ENCODE measurements around the gene HPS1.

HPS1 gene

GRCh38 chr10:98474628-98475027 lies 27.9 kb upstream of the HPS1 start:
- no peak overlapping the region for H3K4me3 ChIP-seq (replicated peaks in 1 of 2; ENCODE audit: low read depth in 2 of 2, low read length in 2 of 2)
- TF ChIP-seq CTCF (IDR thresholded peaks at IDR 0.05; ENCODE audit: low read depth, low read length), result no peak
- DNase-seq (ENCODE audit: low read depth in 2 of 2), result no peak

- DNase-seq (ENCODE audit: low read depth in 2 of 2), result no peak
- no peak for TF ChIP-seq CTCF (IDR thresholded peaks at IDR 0.05; ENCODE audit: low read depth, low read length)
- H3K4me3 ChIP-seq (replicated peaks in 1 of 2; ENCODE audit: low read depth in 2 of 2, low read length in 2 of 2), result no peak overlapping the region
Measured at GRCh38 chr10:98472196-98472595, 25.5 kb upstream of the HPS1 start.

GRCh38 chr10:98470850-98471249 lies 24.1 kb upstream of the HPS1 start:
- TF ChIP-seq CTCF (IDR thresholded peaks at IDR 0.05; ENCODE audit: low read depth, low read length), result no peak

GRCh38 chr10:98469001-98469931 lies 22.5 kb upstream of the HPS1 start:
- TF ChIP-seq CTCF (IDR thresholded peaks at IDR 0.05; ENCODE audit: low read depth, low read length), result no peak
- no peak overlapping the region for H3K4me3 ChIP-seq (replicated peaks in 1 of 2; ENCODE audit: low read depth in 2 of 2, low read length in 2 of 2)
- no peak for DNase-seq (ENCODE audit: low read depth in 2 of 2)

More at GRCh38 chr10:98470850-98471249, 24.1 kb upstream of the HPS1 start:
- H3K4me3 ChIP-seq (replicated peaks in 1 of 2; ENCODE audit: low read depth in 2 of 2, low read length in 2 of 2), result no peak overlapping the region
- DNase-seq (ENCODE audit: low read depth in 2 of 2), result no peak

GRCh38 chr10:98467506-98468318 lies 21.0 kb upstream of the HPS1 start:
- DNase-seq (ENCODE audit: low read depth in 2 of 2), result peak; percentile 89
- TF ChIP-seq CTCF (IDR thresholded peaks at IDR 0.05; ENCODE audit: low read depth, low read length), result peak; percentile 80

GRCh38 chr10:98466861-98467505 lies 20.2 kb upstream of the HPS1 start:
- H3K4me3 ChIP-seq (replicated peaks in 1 of 2; ENCODE audit: low read depth in 2 of 2, low read length in 2 of 2), result no peak overlapping the region
- TF ChIP-seq CTCF (IDR thresholded peaks at IDR 0.05; ENCODE audit: low read depth, low read length), result no peak
- no peak for DNase-seq (ENCODE audit: low read depth in 2 of 2)

More at GRCh38 chr10:98467506-98468318, 21.0 kb upstream of the HPS1 start:
- peak overlapping the region; percentile 55 to 58 for H3K4me3 ChIP-seq (replicated peaks in 1 of 2; ENCODE audit: low read depth in 2 of 2, low read length in 2 of 2)

Measured in cardiac fibroblast (primary cell).